K562 (cell line): ENCODE results near the gene EHBP1L1. TPM values are rescaled to one million over a fixed set of nuclear protein-coding genes. Genes with fewer than 3 reads are reported as not detected.
A peak's percentile ranks its signal among the peaks of the same experiment; 100 is the strongest.

ENCODE experiments used
- CBFB ChIP-seq: sonication (generic); formaldehyde crosslinking; IDR thresholded peaks from 2 replicates; pipeline ENCODE4 v1.4.0; 2020; ENCODE audit warnings: mild to moderate bottlenecking, missing genetic modification reagents
- CCNT2 ChIP-seq: IDR thresholded peaks from 2 replicates; pipeline ENCODE4 v1.6.1; 2011; ENCODE audit warnings: borderline replicate concordance, low read depth, mild to moderate bottlenecking, moderate library complexity, mixed read lengths, low read length; ENCODE audit not compliant: insufficient read length; ENCODE audit errors: extremely low read depth
- CEBPG ChIP-seq, 3 experiments: fragments of 200-800 bp in 1 of 3; sonication (Bioruptor generic) in 1 of 3; sonication (generic) in 1 of 3; formaldehyde crosslinking in 1 of 3; IDR thresholded peaks in 2 of 3; conservative IDR thresholded peaks in 1 of 3; 2 replicates each; pipeline versions ENCODE4 v1.6.1 to v1.8.0; 2016 to 2022; ENCODE audit warnings: missing compliant biosample characterization in 2 of 3, missing genetic modification characterization in 2 of 3, mild to moderate bottlenecking in 1 of 3, missing genetic modification reagents in 1 of 3
- CXXC5 ChIP-seq: fragments of 250-450 bp; sonication (Bioruptor Pico); IDR thresholded peaks from 2 replicates; pipeline ENCODE4 v1.8.0; 2022; ENCODE audit warnings: inconsistent platforms, mild to moderate bottlenecking, moderate library complexity
- ETS2 ChIP-seq: IDR thresholded peaks from 2 replicates; pipeline ENCODE4 v1.6.1; 2016; ENCODE audit warnings: borderline replicate concordance, missing genetic modification characterization, mild to moderate bottlenecking, moderate library complexity, missing compliant biosample characterization; ENCODE audit not compliant: poor library complexity, severe bottlenecking
- GTF3C2 ChIP-seq: IDR thresholded peaks from 3 replicates; pipeline ENCODE4 v1.6.1; 2011; ENCODE audit warnings: borderline replicate concordance, mild to moderate bottlenecking, moderate library complexity; ENCODE audit not compliant: insufficient read length; ENCODE audit errors: extremely low read depth
- HCFC1 ChIP-seq: IDR thresholded peaks from 2 replicates; pipeline ENCODE4 v1.6.1; 2012; ENCODE audit warnings: low read depth, low read length, improper control_type of control experiment
- HMGN3 ChIP-seq: IDR thresholded peaks from 2 replicates; pipeline ENCODE4 v1.6.1; 2011; ENCODE audit warnings: borderline replicate concordance, low read depth, mild to moderate bottlenecking, mixed read lengths, low read length; ENCODE audit not compliant: insufficient read length; ENCODE audit errors: extremely low read depth
- JUNB ChIP-seq: fragments of 450-650 bp; formaldehyde crosslinking; conservative IDR thresholded peaks from 2 replicates; pipeline ENCODE4 v1.4.0; 2020; ENCODE audit warnings: mild to moderate bottlenecking
- NFRKB ChIP-seq: fragments of 450-650 bp; IDR thresholded peaks from 2 replicates; pipeline ENCODE4 v1.6.1; 2016; ENCODE audit warnings: low read depth
- NR2C2 ChIP-seq, 2 experiments: fragments of 200-800 bp in 1 of 2; sonication (Bioruptor generic) in 1 of 2; sonication (generic) in 1 of 2; formaldehyde crosslinking in 1 of 2; IDR thresholded peaks; 2 replicates each; pipeline versions ENCODE4 v1.6.1 to v1.8.0; 2016 to 2022; ENCODE audit warnings: mild to moderate bottlenecking in 1 of 2, missing compliant biosample characterization in 1 of 2, missing genetic modification characterization in 1 of 2, missing genetic modification reagents in 1 of 2
- PML ChIP-seq: IDR thresholded peaks from 2 replicates; pipeline ENCODE4 v1.6.1; 2012; ENCODE audit warnings: low read length, inconsistent platforms
- PRDM10 ChIP-seq: fragments of 450-650 bp; IDR thresholded peaks from 2 replicates; pipeline ENCODE4 v1.6.1; 2018; ENCODE audit not compliant: partially characterized antibody
- RBBP5 ChIP-seq: fragments of 200-600 bp; sonication (generic); IDR thresholded peaks from 2 replicates; pipeline ENCODE4 v1.6.1; 2012; ENCODE audit warnings: borderline replicate concordance, mild to moderate bottlenecking, low read length, control low read depth, inconsistent platforms; ENCODE audit not compliant: insufficient read depth, poor library complexity, severe bottlenecking
- SREBF2 ChIP-seq: sonication (generic); formaldehyde crosslinking; IDR thresholded peaks from 2 replicates; pipeline ENCODE4 v1.4.0; 2020; ENCODE audit warnings: mild to moderate bottlenecking, missing genetic modification reagents
- TOE1 ChIP-seq, 2 experiments: fragments of 450-650 bp in 1 of 2; sonication (generic) in 1 of 2; formaldehyde crosslinking in 1 of 2; IDR thresholded peaks; 2 replicates each; pipeline versions ENCODE4 v1.7.1 to v1.8.0; 2016 to 2022; ENCODE audit warnings: borderline replicate concordance in 2 of 2, mild to moderate bottlenecking in 2 of 2, antibody characterized with exemption in 1 of 2, inconsistent platforms in 1 of 2, low read depth in 1 of 2, missing genetic modification reagents in 1 of 2, moderate library complexity in 1 of 2
- ZKSCAN1 ChIP-seq: fragments of 150-350 bp; IDR thresholded peaks from 2 replicates; pipeline ENCODE4 v1.6.1; 2016; ENCODE audit warnings: low read depth, low read length
- ZNF274 ChIP-seq: IDR thresholded peaks from 2 replicates; pipeline ENCODE4 v1.6.1; 2011; ENCODE audit warnings: low read depth, mild to moderate bottlenecking, low read length, moderate library complexity, borderline replicate concordance
- polyA plus RNA-seq, 8 experiments: library from polyadenylated mRNA; depleted of rRNA in 4 of 8; stranded (reverse) in 5 of 8; unstranded in 3 of 8; fragments of >200 nt; fragmentation: Nextera tagmentation in 2 of 8; fragmentation: Illumina TruSeq in 1 of 8; extraction: Ambion mirVana in 2 of 8; extraction: Trizol in 1 of 8; gene quantifications; 2 replicates each; pipeline versions ENCODE4 v1.2.1 to v1.2.3, GENCODE V29; 2011 to 2014; ENCODE audit warnings: inconsistent platforms in 1 of 8, missing spikeins in 1 of 8
- total RNA-seq, 7 experiments: library from RNA; depleted of rRNA in 6 of 7; stranded (reverse); fragments of >200 nt in 6 of 7; fragmentation: Illumina TruSeq in 2 of 7; extraction: Trizol in 2 of 7; gene quantifications; 2 replicates each; pipeline versions ENCODE4 v1.2.1 to v1.2.3, GENCODE V29; 2011 to 2021; ENCODE audit warnings: low replicate concordance in 1 of 7

The EHBP1L1 gene
- total and polyA plus RNA-seq, 9 of the 15 experiments (the other 6 are each of a cell fraction or from before 2014, with no cell fraction given): 0.03 to 87.1 (median 26.3) TPM

GRCh38 chr11:65541093-65541982, 34.5 kb upstream of the EHBP1L1 start (continued):
- TF ChIP-seq TOE1 (IDR thresholded peaks at IDR 0.05; ENCODE audit: borderline replicate concordance): 0 out of 2 replicates have a peak, but pooled peaks have one; percentile 1
- TF ChIP-seq TOE1 (CRISPR knock-in tag; IDR thresholded peaks at IDR 0.05; ENCODE audit: borderline replicate concordance, low read depth): no peak
- no peak for TF ChIP-seq ETS2 (tag)
- TF ChIP-seq CCNT2: no peak
- no peak for TF ChIP-seq ZNF274
- TF ChIP-seq PRDM10: peak; percentile 96
- TF ChIP-seq CXXC5 (CRISPR knock-in tag): no peak
- no peak for TF ChIP-seq ZKSCAN1
- peak; percentile 31; the same call in 1 of the 2 replicates for TF ChIP-seq CBFB (CRISPR knock-in tag)
- TF ChIP-seq RBBP5: no peak
- no peak for TF ChIP-seq NFRKB
- TF ChIP-seq GTF3C2: no peak
- no peak for TF ChIP-seq HMGN3
- TF ChIP-seq JUNB (CRISPR knock-in tag): no peak
- TF ChIP-seq NR2C2 (CRISPR knock-in tag; IDR thresholded peaks at IDR 0.05): no peak
- no peak for TF ChIP-seq NR2C2 (tag; IDR thresholded peaks at IDR 0.05)
- TF ChIP-seq SREBF2 (CRISPR knock-in tag): no peak
- no peak; the same call in 1 of the 2 replicates for TF ChIP-seq CEBPG (CRISPR knock-in tag; IDR thresholded peaks at IDR 0.05)
- no peak for TF ChIP-seq CEBPG (tag; conservative IDR thresholded peaks at IDR 0.05 in 1 of 2, IDR thresholded peaks at IDR 0.05 in 1 of 2)
- no peak for TF ChIP-seq HCFC1
- TF ChIP-seq PML: no peak
